Measurements from ENCODE around the gene POLR2F.
"Not testable (repeated sequence)": the region's sequence is repeated elsewhere in the genome, so short reads cannot be mapped to it uniquely, and the experiment has no call there.

POLR2F gene

GRCh38 chr22:37968452-37969251 is 15.2 kb downstream of the POLR2F start:
- no peak for TF ChIP-seq CTCF (IDR thresholded peaks at IDR 0.05; ENCODE audit: borderline replicate concordance, insufficient read depth, low read depth, low read length)
- H3K4me3 ChIP-seq (ENCODE audit: low read depth, low read length), result no peak overlapping the region

- no peak overlapping the region for H3K4me3 ChIP-seq (ENCODE audit: low read depth, low read length)
- no peak for TF ChIP-seq CTCF (IDR thresholded peaks at IDR 0.05; ENCODE audit: borderline replicate concordance, insufficient read depth, low read depth, low read length)
These were observed 17.4 kb downstream of the POLR2F start for GRCh38 chr22:37970864-37971263.

GRCh38 chr22:37971475-37972434 is 18.3 kb downstream of the POLR2F start:
- H3K4me3 ChIP-seq (ENCODE audit: low read depth, low read length), result no peak overlapping the region
- no peak for TF ChIP-seq CTCF (IDR thresholded peaks at IDR 0.05; ENCODE audit: borderline replicate concordance, insufficient read depth, low read depth, low read length)

GRCh38 chr22:37972527-37972926 is 19.0 kb downstream of the POLR2F start:
- TF ChIP-seq CTCF (IDR thresholded peaks at IDR 0.05; ENCODE audit: borderline replicate concordance, insufficient read depth, low read depth, low read length), result no peak
- no peak overlapping the region for H3K4me3 ChIP-seq (ENCODE audit: low read depth, low read length)

- TF ChIP-seq CTCF (IDR thresholded peaks at IDR 0.05; ENCODE audit: borderline replicate concordance, insufficient read depth, low read depth, low read length), result no peak
- no peak overlapping the region for H3K4me3 ChIP-seq (ENCODE audit: low read depth, low read length)
These were observed 20.0 kb downstream of the POLR2F start for GRCh38 chr22:37973271-37974170.

- H3K4me3 ChIP-seq (ENCODE audit: low read depth, low read length), result no peak overlapping the region
- no peak for TF ChIP-seq CTCF (IDR thresholded peaks at IDR 0.05; ENCODE audit: borderline replicate concordance, insufficient read depth, low read depth, low read length)
These were observed 21.7 kb downstream of the POLR2F start for GRCh38 chr22:37975153-37975552.

GRCh38 chr22:37976022-37976421 is 22.5 kb downstream of the POLR2F start:
- H3K4me3 ChIP-seq (ENCODE audit: low read depth, low read length), result not testable (repeated sequence)
